Measurements from ENCODE around the gene MAP2K6. TPM values are rescaled to one million over a fixed set of nuclear protein-coding genes. Genes with fewer than 3 reads are reported as not detected.

Gene MAP2K6
- total and polyA plus RNA-seq, 2 of the 8 experiments (the other 6 are each of a cell fraction or from before 2014, with no cell fraction given), result 11.0 to 44.1 TPM

DNA sequence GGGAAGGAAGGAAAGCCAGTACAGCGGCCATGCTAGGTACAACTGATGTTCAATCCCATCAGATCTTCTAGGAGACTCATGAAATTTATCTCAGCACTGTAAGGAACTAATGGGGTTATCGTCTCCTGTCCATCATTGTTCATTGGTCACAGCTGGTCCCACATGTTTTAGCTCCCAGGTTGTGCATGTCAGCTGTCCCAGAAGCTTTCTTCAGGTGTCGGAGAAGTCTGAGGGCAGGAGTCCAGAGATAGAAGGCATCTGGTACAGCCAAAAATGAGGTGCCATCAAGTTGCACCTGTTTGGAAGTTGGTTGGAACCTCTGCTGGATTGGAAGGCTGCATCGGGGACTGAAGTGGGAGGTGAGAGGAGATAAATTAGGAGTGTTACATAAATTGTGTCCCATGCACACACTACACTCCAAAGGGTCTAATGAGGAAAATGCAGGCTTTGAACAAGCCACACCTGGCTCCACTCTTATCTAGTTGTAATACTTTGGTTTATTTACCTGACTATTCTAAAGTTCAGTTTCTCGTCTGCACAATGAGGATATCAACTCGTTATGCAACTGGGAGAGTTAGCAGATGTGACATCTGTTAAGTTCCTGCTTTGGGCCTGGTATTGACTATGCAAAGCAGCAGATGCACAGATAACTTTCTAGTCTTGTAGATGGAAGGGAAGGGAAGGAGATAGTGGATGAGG is 62.9 kb downstream of the MAP2K6 start (continued):
- TF ChIP-seq RAD21 (IDR thresholded peaks at IDR 0.05 in 1 of 2, conservative IDR thresholded peaks at IDR 0.05 in 1 of 2; ENCODE audit: low read depth in 2 of 2, low read length in 2 of 2), result no peak
- TF ChIP-seq CHD2 (IDR thresholded peaks at IDR 0.05; ENCODE audit: low read length), result no peak
- no peak for TF ChIP-seq SIRT6 (IDR thresholded peaks at IDR 0.05; ENCODE audit: low read length)

Data from H1 (cell line).